Gastrocnemius medialis (tissue), 4 donors: Measurements from ENCODE around the gene DSEL.

Source experiments
- POLR2A ChIP-seq, 2 donors: fragments of 450-650 bp; IDR thresholded peaks; one replicate each; pipeline ENCODE4 v1.6.1; 2017; ENCODE audit warnings: antibody characterized with exemption in 2 of 2, mild to moderate bottlenecking in 2 of 2, moderate library complexity in 2 of 2
- TF ChIP-seq, protein P1 (sequence below), 5 experiments: fragments of 450-650 bp in 3 of 5; fragments of 200-600 bp in 2 of 5; sonication (generic) in 2 of 5; IDR thresholded peaks in 4 of 5; conservative IDR thresholded peaks in 1 of 5; 1 replicate in 4 of 5; 2 replicates in 1 of 5; pipeline ENCODE4 v1.5.1; 2016 to 2019; ENCODE audit warnings: antibody characterized with exemption in 5 of 5, mild to moderate bottlenecking in 3 of 5, moderate library complexity in 3 of 5

DNA sequence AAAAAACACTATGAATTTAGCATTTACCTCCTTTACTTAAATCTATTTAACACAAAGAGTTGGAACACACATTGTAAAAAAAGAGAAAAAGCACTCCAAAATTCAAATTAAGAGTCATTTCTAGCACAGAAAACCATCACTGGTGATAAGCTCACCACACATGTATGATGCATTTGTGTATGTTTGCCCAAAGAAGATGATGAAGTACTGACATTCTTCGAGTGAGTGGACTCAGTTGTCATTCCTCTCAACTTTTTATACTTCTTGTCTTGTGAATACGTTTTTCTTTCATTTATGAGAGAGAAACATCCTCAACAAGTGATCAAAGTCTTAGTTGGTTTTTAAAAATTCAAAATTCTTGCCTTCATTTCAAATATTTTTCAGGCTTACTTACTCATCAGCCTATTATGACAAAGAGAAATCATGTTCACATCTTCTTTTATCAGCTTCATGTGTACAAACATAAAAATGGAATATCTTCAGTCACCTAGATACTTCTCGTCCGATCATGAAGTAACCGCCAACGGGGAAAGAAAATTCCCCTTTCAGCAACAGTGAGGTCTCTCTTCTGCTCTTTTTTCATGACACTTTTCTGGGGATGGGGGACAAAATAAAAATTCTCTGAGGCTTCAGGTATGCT is 1.5 kb downstream of the DSEL start:
- TF ChIP-seq, protein P1, sequence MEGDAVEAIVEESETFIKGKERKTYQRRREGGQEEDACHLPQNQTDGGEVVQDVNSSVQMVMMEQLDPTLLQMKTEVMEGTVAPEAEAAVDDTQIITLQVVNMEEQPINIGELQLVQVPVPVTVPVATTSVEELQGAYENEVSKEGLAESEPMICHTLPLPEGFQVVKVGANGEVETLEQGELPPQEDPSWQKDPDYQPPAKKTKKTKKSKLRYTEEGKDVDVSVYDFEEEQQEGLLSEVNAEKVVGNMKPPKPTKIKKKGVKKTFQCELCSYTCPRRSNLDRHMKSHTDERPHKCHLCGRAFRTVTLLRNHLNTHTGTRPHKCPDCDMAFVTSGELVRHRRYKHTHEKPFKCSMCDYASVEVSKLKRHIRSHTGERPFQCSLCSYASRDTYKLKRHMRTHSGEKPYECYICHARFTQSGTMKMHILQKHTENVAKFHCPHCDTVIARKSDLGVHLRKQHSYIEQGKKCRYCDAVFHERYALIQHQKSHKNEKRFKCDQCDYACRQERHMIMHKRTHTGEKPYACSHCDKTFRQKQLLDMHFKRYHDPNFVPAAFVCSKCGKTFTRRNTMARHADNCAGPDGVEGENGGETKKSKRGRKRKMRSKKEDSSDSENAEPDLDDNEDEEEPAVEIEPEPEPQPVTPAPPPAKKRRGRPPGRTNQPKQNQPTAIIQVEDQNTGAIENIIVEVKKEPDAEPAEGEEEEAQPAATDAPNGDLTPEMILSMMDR (IDR thresholded peaks at IDR 0.05 in 4 of 5, conservative IDR thresholded peaks at IDR 0.05 in 1 of 5), result no peak
- no peak for TF ChIP-seq POLR2A (IDR thresholded peaks at IDR 0.05)
